Spleen (tissue), 7 donors: ENCODE data around the gene ZCWPW1.

Experiments
- CTCF ChIP-seq, 11 experiments: fragments of 200-600 bp in 7 of 11; fragments of 450-650 bp in 4 of 11; sonication (generic) in 4 of 11; IDR thresholded peaks in 8 of 11; conservative IDR thresholded peaks in 3 of 11; 1 replicate in 7 of 11; 2 replicates in 4 of 11; pipeline versions ENCODE4 v1.4.0 to v1.8.0; 2016 to 2021; ENCODE audit warnings: antibody characterized with exemption in 11 of 11, inconsistent platforms in 4 of 11, mild to moderate bottlenecking in 1 of 11
- POLR2A ChIP-seq, 3 donors: fragments of 450-650 bp; IDR thresholded peaks; one replicate each; pipeline ENCODE4 v1.5.1; 2017; ENCODE audit warnings: antibody characterized with exemption in 3 of 3, mild to moderate bottlenecking in 1 of 3
- POLR2AphosphoS5 ChIP-seq, 3 donors: sonication (generic); formaldehyde crosslinking; IDR thresholded peaks; one replicate each; pipeline ENCODE4 v1.5.1; 2017; ENCODE audit warnings: antibody characterized with exemption in 3 of 3
- donor health status: DM: no; HTN: no; CAD: no; lungs with moderate emphysema.
- donor health status: DM: no; HTN: no; CAD: no.
- donor health status: DM: no; HTN: no; CAD: no.

DNA sequence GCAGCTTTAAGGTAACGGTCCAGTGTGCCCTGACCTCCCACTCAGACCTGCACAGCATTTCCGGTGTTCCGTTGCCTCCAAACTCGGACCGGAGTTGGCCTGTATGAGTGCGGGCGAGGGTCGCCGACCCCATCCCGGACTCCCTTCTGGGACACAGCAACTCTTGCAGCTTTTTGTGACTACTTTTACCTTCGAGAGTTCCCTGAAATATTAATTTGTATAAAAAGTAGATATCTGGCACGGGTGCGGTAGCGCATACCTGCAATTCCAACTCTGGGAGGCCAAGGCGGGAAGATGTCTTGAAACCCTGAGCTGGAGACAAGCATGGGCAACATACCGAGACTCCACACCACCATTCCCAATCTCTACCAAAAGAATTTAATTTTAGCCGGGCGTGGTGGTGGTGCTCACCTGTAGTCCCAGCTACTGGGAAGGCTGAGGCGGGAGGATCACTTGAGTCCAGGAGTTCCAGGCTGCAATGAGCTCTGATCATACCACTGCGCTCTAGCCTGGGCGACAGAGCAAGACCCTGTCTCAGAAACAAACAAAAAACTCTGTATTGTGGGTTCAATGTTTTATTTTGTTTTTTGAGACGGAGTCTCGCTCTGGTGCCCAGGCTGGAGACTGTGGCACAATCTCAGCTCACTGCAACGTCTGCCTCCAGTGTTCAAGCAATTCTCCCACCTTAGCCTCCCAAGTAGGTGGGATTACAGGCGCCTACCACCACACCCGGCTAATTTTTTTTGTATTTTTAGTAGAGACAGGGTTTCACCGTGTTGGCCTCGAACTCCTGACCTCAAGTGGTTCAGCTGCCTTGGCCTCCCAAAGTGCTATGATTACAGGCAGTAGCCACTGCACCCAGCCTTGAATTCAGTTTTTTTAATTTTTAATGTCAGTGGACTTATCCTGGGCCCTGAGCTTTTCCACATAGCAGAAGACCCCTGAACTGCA is 8.9 kb upstream of the ZCWPW1 start:
- no peak for TF ChIP-seq CTCF (IDR thresholded peaks at IDR 0.05 in 8 of 11, conservative IDR thresholded peaks at IDR 0.05 in 3 of 11)
- no peak for TF ChIP-seq POLR2A (IDR thresholded peaks at IDR 0.05)
- TF ChIP-seq POLR2AphosphoS5 (IDR thresholded peaks at IDR 0.05), result no peak
